ENCODE data around the gene LBHD2. TPM values are rescaled to one million over a fixed set of nuclear protein-coding genes. Genes with fewer than 3 reads are reported as not detected.
"Not testable (repeated sequence)": the region's sequence is repeated elsewhere in the genome, so short reads cannot be mapped to it uniquely, and the experiment has no call there.

The LBHD2 gene
- total RNA-seq, 1 donor from 2014 or later: 0.60 TPM

- DNase-seq (ENCODE audit: low spot score): peak; percentile 72
Observed at GRCh38 chr14:103103461-103104388, 19.7 kb downstream of the LBHD2 start.

- no peak for DNase-seq (ENCODE audit: low spot score)
Observed at GRCh38 chr14:103104389-103104653, 20.3 kb downstream of the LBHD2 start.

- DNase-seq (ENCODE audit: low spot score): peak; percentile 70
Observed at GRCh38 chr14:103104654-103105452, 20.8 kb downstream of the LBHD2 start.

GRCh38 chr14:103105580-103106150 is 21.7 kb downstream of the LBHD2 start:
- DNase-seq (ENCODE audit: low spot score): no peak

GRCh38 chr14:103107455-103107854 is 23.4 kb downstream of the LBHD2 start:
- no peak for DNase-seq (ENCODE audit: low spot score)

- no peak for DNase-seq (ENCODE audit: low spot score)
Observed at GRCh38 chr14:103107941-103108748, 24.1 kb downstream of the LBHD2 start.

GRCh38 chr14:103108749-103109207 is 24.8 kb downstream of the LBHD2 start:
- DNase-seq (ENCODE audit: low spot score): no peak

GRCh38 chr14:103109535-103110441 is 25.8 kb downstream of the LBHD2 start:
- no peak for DNase-seq (ENCODE audit: low spot score)

- DNase-seq (ENCODE audit: low spot score): no peak
Observed at GRCh38 chr14:103110681-103111231, 26.7 kb downstream of the LBHD2 start.

- DNase-seq (ENCODE audit: low spot score): no peak
Observed at GRCh38 chr14:103111232-103111868, 27.3 kb downstream of the LBHD2 start.

GRCh38 chr14:103112400-103113243 is 28.6 kb downstream of the LBHD2 start:
- no peak for DNase-seq (ENCODE audit: low spot score)

- no peak for DNase-seq (ENCODE audit: low spot score)
Observed at GRCh38 chr14:103113303-103113702, 29.3 kb downstream of the LBHD2 start.

GRCh38 chr14:103113774-103114173 is 29.8 kb downstream of the LBHD2 start:
- no peak for DNase-seq (ENCODE audit: low spot score)

GRCh38 chr14:103115086-103115679 is 31.2 kb downstream of the LBHD2 start:
- not testable (repeated sequence) for DNase-seq (ENCODE audit: low spot score)

GRCh38 chr14:103115845-103116572 is 32.0 kb downstream of the LBHD2 start:
- DNase-seq (ENCODE audit: low spot score): no peak

- DNase-seq (ENCODE audit: low spot score): no peak
Observed at GRCh38 chr14:103116636-103117035, 32.6 kb downstream of the LBHD2 start.

- not testable (repeated sequence) for DNase-seq (ENCODE audit: low spot score)
Observed at GRCh38 chr14:103117499-103117898, 33.5 kb downstream of the LBHD2 start.

All from mucosa of gallbladder (tissue), 1 donor.